ENCODE measurements around the gene DCTPP1. TPM values are rescaled to one million over a fixed set of nuclear protein-coding genes. Genes with fewer than 3 reads are reported as not detected.
"Not testable (repeated sequence)": the region's sequence is repeated elsewhere in the genome, so short reads cannot be mapped to it uniquely, and the experiment has no call there.

DCTPP1 gene
- total RNA-seq, 1 donor from 2014 or later, result 53.3 TPM

- DNase-seq (ENCODE audit: low spot score), result no peak
These were observed 15.7 kb downstream of the DCTPP1 start for GRCh38 chr16:30414159-30414558.

GRCh38 chr16:30413112-30413806 lies 16.6 kb downstream of the DCTPP1 start:
- no peak for DNase-seq (ENCODE audit: low spot score)

- peak; percentile 93 for DNase-seq (ENCODE audit: low spot score)
These were observed 20.4 kb downstream of the DCTPP1 start for GRCh38 chr16:30409125-30410060.

- DNase-seq (ENCODE audit: low spot score), result no peak
These were observed 21.9 kb downstream of the DCTPP1 start for GRCh38 chr16:30407804-30408534.

- peak; percentile 94 for DNase-seq (ENCODE audit: low spot score)
These were observed 22.6 kb downstream of the DCTPP1 start, which contains the start of gene ZNF771 for GRCh38 chr16:30407102-30407803. ZNF771 (plus strand) TSS chr16:30407606; CDS start chr16:30408054, 448 bp downstream.

- DNase-seq (ENCODE audit: low spot score), result no peak
These were observed 23.1 kb downstream of the DCTPP1 start for GRCh38 chr16:30406795-30407101.

- no peak for DNase-seq (ENCODE audit: low spot score)
These were observed 27.9 kb downstream of the DCTPP1 start for GRCh38 chr16:30401768-30402425.

GRCh38 chr16:30399435-30400186 lies 30.2 kb downstream of the DCTPP1 start:
- DNase-seq (ENCODE audit: low spot score), result no peak

- no peak for DNase-seq (ENCODE audit: low spot score)
These were observed 31.0 kb downstream of the DCTPP1 start for GRCh38 chr16:30398661-30399434.

GRCh38 chr16:30397776-30398660 lies 31.8 kb downstream of the DCTPP1 start:
- DNase-seq (ENCODE audit: low spot score), result no peak

GRCh38 chr16:30397056-30397455 lies 32.8 kb downstream of the DCTPP1 start:
- no peak for DNase-seq (ENCODE audit: low spot score)

GRCh38 chr16:30396627-30397026 lies 33.2 kb downstream of the DCTPP1 start:
- DNase-seq (ENCODE audit: low spot score), result not testable (repeated sequence)

GRCh38 chr16:30395992-30396585 lies 33.7 kb downstream of the DCTPP1 start:
- no peak for DNase-seq (ENCODE audit: low spot score)

- DNase-seq (ENCODE audit: low spot score), result peak; percentile 86
These were observed 34.5 kb downstream of the DCTPP1 start, which contains the start of gene ZNF48 for GRCh38 chr16:30395155-30395991. ZNF48 (plus strand) TSS chr16:30395420; CDS start chr16:30395795, 375 bp downstream.

- DNase-seq (ENCODE audit: low spot score), result no peak
These were observed 35.2 kb downstream of the DCTPP1 start for GRCh38 chr16:30394592-30395154.

- DNase-seq (ENCODE audit: low spot score), result no peak
These were observed 46.3 kb downstream of the DCTPP1 start for GRCh38 chr16:30383521-30383920.

Data from mucosa of gallbladder (tissue), 1 donor.